HFFc6 (cell line): ENCODE data around the gene ZBTB12. TPM values are rescaled to one million over a fixed set of nuclear protein-coding genes. Genes with fewer than 3 reads are reported as not detected.

Source experiments
- DNase-seq: peaks from one replicate; pipeline ENCODE4 v3.0.0-alpha.2; 2018
- H3K27ac Mint-ChIP-seq: 2 replicates; pipeline ENCODE4 v1.8.0; 2020; ENCODE audit warnings: mild to moderate bottlenecking, mixed read lengths
- H3K27me3 Mint-ChIP-seq: 2 replicates; pipeline ENCODE4 v1.8.0; 2021; ENCODE audit warnings: mild to moderate bottlenecking, moderate library complexity, mixed read lengths; ENCODE audit not compliant: insufficient read depth
- H3K36me3 Mint-ChIP-seq: 2 replicates; pipeline ENCODE4 v1.8.0; 2021; ENCODE audit warnings: low read depth, mixed read lengths
- H3K4me1 Mint-ChIP-seq: 2 replicates; pipeline ENCODE4 v1.8.0; 2020; ENCODE audit warnings: low read depth, mixed read lengths
- H3K4me3 Mint-ChIP-seq: 2 replicates; pipeline ENCODE4 v1.8.0; 2020; ENCODE audit warnings: mild to moderate bottlenecking, moderate library complexity, mixed read lengths
- H3K9me3 Mint-ChIP-seq: 2 replicates; pipeline ENCODE4 v1.8.0; 2020; ENCODE audit warnings: mild to moderate bottlenecking, mixed read lengths
- total RNA-seq, 6 experiments: library from RNA; stranded (reverse); fragmentation: NEBNext Ultra II Directional; extraction: Animal tissue kit (Norgen Biotek cat#: 25700); gene quantifications; 2 replicates in 1 of 6; 3 replicates in 5 of 6; pipeline ENCODE4 v1.2.3, GENCODE V29; 2021
- TF ChIP-seq, protein P1 (sequence below): fragments of 200-600 bp; sonication (generic); IDR thresholded peaks from 2 replicates; pipeline ENCODE4 v1.5.0; 2021; ENCODE audit warnings: antibody characterized with exemption, mild to moderate bottlenecking

ZBTB12 gene
- total RNA-seq, 6 experiments from 2014 or later, result 7.3 to 9.0 (median 8.3) TPM

GRCh38 chr6:31879143-31879542, 22.7 kb downstream of the ZBTB12 start:
- peaks cover under 1% of the 10 kb centered on the region for H3K27me3 Mint-ChIP-seq
- TF ChIP-seq, protein P1, sequence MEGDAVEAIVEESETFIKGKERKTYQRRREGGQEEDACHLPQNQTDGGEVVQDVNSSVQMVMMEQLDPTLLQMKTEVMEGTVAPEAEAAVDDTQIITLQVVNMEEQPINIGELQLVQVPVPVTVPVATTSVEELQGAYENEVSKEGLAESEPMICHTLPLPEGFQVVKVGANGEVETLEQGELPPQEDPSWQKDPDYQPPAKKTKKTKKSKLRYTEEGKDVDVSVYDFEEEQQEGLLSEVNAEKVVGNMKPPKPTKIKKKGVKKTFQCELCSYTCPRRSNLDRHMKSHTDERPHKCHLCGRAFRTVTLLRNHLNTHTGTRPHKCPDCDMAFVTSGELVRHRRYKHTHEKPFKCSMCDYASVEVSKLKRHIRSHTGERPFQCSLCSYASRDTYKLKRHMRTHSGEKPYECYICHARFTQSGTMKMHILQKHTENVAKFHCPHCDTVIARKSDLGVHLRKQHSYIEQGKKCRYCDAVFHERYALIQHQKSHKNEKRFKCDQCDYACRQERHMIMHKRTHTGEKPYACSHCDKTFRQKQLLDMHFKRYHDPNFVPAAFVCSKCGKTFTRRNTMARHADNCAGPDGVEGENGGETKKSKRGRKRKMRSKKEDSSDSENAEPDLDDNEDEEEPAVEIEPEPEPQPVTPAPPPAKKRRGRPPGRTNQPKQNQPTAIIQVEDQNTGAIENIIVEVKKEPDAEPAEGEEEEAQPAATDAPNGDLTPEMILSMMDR, result no peak
- no peak for DNase-seq
- H3K36me3 Mint-ChIP-seq, result peaks cover 25% of the 10 kb centered on the region
- H3K27ac Mint-ChIP-seq, result no peak overlapping the region
- H3K4me3 Mint-ChIP-seq, result no peak overlapping the region
- H3K4me1 Mint-ChIP-seq, result peaks cover 16% of the 10 kb centered on the region
- no peaks in the 10 kb centered on the region for H3K9me3 Mint-ChIP-seq

- peaks cover 2% of the 10 kb centered on the region for H3K27me3 Mint-ChIP-seq
- H3K36me3 Mint-ChIP-seq, result peaks cover 25% of the 10 kb centered on the region
Measured at GRCh38 chr6:31878726-31879125, 23.2 kb downstream of the ZBTB12 start, which contains the start of gene SLC44A4. TSS of gene SLC44A4 (minus strand) at chr6:31878997. CDS start at chr6:31878980, 17 bp downstream.

DNA sequence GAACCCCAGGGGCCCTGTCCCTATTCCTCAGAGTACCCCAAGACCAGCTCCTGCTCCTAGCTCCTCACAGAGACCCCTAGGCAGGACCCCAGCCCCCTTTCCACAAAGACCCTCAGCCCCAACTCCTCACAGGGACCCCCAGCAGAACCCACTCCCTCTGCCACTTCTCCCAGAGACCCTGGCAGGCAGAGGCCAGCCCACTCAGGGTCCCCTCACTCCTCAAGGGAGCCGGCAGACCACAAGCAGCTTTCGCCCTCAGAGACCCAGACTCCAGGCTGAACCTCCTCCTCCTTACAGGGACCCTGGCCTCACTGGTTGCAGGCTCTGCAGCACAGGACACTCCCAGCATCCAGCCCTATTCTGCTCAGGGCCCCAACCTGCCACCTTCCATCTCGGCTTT, 23.7 kb downstream of the ZBTB12 start:
- TF ChIP-seq, protein P1, result no peak
- H3K9me3 Mint-ChIP-seq, result no peaks in the 10 kb centered on the region
- H3K27ac Mint-ChIP-seq, result no peak overlapping the region
- DNase-seq, result no peak
- H3K4me3 Mint-ChIP-seq, result no peak overlapping the region
- peaks cover 16% of the 10 kb centered on the region for H3K4me1 Mint-ChIP-seq
- peaks cover 25% of the 10 kb centered on the region for H3K36me3 Mint-ChIP-seq
- H3K27me3 Mint-ChIP-seq, result peaks cover 4% of the 10 kb centered on the region

More at GRCh38 chr6:31878726-31879125, 23.2 kb downstream of the ZBTB12 start, which contains the start of gene SLC44A4:
- DNase-seq, result no peak
- Mint-ChIP-seq H3K27ac (no peak within 1 kb of the TSS), H3K9me3 (no peaks in the 10 kb centered on the region), H3K4me3 (no peak within 1 kb of the TSS), H3K4me1 (peaks cover 16% of the 10 kb centered on the region)
- TF ChIP-seq, protein P1, result no peak

DNA sequence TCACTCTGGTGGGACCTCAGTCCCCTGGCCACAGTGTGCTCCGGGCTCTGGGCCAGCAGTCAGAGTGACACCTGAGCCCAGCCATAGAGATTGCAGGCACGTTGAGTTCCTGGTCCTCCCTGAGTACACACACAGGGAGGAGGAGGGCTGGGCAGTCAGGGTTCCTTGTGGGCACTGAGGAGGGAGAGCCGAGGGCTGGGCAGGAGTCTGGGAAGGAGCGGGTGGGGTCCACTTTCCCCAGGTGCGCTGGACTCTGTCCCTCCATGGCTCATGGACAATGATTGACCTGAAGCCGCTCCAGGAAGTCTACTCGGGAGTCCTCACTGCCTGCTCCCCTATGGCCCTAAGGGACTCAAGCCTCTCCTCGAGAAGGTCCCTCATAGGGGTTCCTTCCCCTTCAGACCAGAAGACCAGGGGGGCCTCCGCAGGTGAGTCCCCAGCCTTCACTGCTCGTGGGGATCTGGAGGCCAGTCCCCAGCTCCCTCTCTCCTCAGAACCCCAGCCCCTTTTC, 24.2 kb downstream of the ZBTB12 start:
- Mint-ChIP-seq H3K36me3 (peaks cover 25% of the 10 kb centered on the region), H3K9me3 (no peaks in the 10 kb centered on the region), H3K4me1 (peaks cover 15% of the 10 kb centered on the region), H3K27ac (no peak overlapping the region), H3K4me3 (no peak overlapping the region), H3K27me3 (peaks cover 4% of the 10 kb centered on the region)
- TF ChIP-seq, protein P1, result no peak
- DNase-seq, result no peak

DNA sequence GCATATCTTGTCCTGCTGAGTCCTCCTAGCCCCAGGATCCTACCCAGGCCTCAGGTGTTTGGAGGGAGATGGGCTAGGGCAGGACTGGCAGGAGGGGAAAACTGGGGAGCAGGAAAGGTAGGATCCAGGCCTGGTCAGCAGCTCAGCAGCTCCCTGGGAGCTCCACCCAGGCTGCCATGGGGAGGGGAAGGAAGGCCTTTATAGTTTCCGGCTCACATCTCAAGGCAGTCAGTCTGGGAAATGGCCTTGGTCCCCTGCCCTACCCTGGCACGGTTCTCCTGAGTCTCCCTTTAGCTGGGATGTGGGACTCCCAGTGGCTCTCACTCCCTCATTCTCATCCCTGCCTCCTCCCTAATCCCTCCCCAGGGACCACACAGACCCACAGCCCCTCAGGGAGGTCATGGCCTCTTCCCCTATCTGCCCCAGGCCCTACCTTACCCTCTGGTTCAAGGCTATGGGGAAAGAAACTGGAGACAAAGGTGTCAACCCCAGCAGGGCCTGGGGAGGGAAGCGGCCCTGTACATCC, 24.7 kb downstream of the ZBTB12 start:
- H3K4me1 Mint-ChIP-seq, result peaks cover 10% of the 10 kb centered on the region

More for the DNA sequence above, 24.7 kb downstream of the ZBTB12 start:
- no peak for DNase-seq
- no peak overlapping the region for H3K27ac Mint-ChIP-seq
- peaks cover 20% of the 10 kb centered on the region for H3K36me3 Mint-ChIP-seq
- no peak overlapping the region for H3K4me3 Mint-ChIP-seq
- H3K27me3 Mint-ChIP-seq, result peaks cover 4% of the 10 kb centered on the region
- TF ChIP-seq, protein P1, result no peak
- H3K9me3 Mint-ChIP-seq, result no peaks in the 10 kb centered on the region
